Stimulated activated CD8-positive, alpha-beta memory T cell treated with anti-CD3 and anti-CD28 coated beads, Interleukin-15, amount 100 ng/mL, for 4 hours (primary cell): ENCODE results near the gene RALGPS1.

Experiments
- DNase-seq, 2 donors: peaks; one replicate each; pipeline ENCODE4 v3.0.0-alpha.2; 2020; ENCODE audit warnings: low read depth in 2 of 2

RALGPS1 gene, protein sequence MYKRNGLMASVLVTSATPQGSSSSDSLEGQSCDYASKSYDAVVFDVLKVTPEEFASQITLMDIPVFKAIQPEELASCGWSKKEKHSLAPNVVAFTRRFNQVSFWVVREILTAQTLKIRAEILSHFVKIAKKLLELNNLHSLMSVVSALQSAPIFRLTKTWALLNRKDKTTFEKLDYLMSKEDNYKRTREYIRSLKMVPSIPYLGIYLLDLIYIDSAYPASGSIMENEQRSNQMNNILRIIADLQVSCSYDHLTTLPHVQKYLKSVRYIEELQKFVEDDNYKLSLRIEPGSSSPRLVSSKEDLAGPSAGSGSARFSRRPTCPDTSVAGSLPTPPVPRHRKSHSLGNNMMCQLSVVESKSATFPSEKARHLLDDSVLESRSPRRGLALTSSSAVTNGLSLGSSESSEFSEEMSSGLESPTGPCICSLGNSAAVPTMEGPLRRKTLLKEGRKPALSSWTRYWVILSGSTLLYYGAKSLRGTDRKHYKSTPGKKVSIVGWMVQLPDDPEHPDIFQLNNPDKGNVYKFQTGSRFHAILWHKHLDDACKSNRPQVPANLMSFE

DNA sequence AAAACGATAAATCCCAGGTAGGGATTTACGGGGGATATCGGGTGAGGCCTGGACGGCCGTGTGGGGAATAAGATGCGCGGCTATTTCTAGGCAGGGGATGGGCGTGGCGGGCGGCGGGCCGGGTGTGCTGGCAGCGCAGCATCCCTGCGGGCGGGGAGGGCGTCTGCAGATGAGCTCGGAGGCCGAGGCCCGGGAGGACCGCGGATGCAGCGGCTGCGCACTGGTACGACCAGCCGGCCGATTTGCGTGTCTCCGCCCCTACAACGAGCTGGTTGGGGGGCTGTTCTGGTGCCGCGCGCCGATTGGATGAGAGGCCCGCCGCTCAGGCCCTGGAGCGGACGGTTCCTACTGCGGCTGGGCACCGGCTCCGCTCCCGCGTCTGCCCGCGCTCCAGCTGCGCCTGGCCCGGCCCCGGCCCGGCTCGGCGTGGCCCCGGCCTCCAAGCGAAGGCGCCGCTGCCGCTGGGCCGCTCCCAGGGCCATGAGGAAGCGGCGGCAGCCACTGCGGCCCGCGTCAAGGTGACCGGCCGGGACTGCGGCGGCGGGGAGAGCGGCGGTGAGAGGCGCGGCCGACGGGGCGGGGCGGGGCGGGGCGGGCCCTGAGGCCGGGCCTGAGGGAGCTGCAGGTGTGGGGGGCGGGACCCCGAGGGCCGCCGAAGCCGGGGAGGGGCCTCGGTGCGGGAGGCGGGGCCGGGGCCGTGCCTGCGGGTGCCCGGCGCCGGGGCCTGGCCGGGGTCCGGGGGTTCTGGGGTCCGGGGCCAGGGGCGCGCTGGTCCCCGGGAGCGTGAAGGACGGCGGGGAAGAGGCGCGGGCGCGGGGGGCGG, at the start of gene RALGPS1:
RALGPS1 (plus strand) TSS at position 325 of the 823 bp plus-strand sequence. CDS start 47,508 bp downstream, outside the sequence.
- DNase-seq: peak; percentile 73 to 82

DNA sequence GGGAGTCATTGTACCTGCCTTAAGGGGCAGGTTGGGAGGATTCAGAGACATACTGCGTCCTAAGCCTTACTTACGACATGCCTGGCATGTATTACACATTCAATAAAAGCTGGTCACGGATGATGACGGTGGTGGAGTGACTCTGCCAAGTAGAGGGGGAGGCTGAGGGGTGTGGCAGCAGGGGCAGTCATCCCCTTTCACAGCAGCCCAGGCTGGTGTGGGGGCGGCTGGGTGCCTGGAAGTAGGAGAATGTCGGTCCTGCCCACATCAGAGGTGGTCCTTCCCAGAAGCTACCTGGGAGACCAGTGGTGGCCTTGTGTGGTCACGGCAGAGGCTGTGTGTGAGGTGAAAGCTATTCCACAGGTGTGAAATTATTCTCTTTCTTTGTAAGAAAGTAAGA, 45.2 kb upstream of the RALGPS1 start:
- DNase-seq: no peak

DNA sequence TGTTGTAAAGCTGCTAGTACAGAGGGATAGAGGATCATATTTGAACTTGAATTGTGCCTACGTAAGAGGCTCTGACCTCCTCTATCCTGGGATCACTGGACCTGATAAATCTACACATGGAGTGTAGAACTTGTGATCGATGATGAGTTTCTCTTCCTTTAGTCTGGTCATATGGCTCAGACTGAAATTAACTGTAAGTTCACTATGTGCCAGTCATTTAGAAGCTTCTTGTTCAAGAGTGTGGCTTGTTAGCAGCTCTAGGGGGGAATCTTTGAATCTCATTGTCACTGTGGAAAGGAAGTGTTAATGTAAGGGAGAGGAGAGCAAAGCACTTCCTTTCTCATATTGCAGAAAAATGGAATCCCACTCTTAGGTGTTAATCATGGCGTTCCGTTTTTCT, 42.1 kb upstream of the RALGPS1 start:
- no peak for DNase-seq

DNA sequence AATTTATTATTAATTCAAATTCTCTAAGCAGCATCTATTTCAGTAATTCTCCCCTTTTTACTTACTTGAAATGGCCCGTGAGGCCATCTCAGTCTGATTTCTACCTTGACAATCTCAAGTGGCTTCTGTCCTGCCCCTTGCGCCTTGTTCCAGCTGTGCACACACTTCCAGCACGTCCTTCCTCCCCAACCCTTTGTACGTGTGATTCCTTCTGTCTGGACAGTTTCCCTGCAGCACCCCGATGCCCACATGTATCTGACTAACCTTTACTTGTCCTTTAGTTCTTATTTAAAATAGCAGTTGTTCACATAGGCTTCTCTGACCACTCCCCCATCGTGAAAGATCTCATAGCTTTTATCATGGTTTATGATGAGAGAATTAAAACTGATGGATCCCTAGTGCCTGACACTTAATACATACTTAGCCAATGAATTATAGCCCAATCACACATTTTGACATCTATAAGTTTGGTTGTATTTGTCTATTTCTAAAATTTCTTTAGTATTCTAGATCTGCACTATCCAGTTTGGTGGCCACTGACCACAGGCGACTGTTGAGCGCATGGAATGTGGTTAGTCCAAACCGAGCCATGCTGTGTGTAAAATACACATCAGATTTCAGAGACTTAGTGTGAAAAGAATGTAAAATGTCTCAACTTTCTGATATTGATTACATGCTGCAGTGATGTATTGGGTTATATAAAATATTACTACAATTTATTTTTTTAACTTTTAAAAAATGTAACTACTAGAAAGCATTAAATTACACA, 39.9 kb upstream of the RALGPS1 start:
- no peak for DNase-seq

DNA sequence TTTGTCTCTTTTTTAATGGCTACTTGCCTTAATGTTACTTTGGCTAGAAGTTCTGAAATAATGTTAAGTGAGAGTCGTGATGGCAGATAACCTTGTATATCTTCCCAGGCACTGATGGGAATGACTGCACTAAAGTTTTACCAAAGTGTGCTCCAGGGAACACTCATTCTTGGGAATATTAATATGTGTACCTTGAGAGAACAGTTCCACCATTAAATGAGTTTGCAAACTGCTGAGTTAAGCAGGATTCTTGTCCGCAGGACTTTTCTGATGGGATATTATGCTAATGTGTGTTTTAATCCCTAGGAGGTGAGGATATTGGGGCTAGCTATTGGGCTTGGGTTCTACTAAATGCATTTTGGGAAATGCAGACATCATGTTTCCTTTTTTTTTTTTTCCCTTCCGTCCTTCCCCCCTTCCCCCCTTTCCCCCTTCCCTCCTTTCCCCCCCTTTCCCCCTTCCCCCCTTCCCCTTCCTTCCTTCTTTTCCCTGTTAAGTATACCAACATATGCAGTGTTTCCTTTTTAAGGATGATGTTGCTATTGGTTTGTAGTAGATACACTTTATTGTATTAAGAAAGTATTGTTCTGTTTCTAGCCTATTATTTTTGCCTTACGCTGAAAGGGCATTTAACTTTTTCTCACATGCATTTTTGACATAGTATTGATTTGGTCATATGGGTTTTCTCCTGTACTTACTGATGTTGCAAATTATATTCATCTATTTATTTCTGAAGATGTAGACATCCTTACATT, 38.6 kb upstream of the RALGPS1 start:
- DNase-seq: no peak

DNA sequence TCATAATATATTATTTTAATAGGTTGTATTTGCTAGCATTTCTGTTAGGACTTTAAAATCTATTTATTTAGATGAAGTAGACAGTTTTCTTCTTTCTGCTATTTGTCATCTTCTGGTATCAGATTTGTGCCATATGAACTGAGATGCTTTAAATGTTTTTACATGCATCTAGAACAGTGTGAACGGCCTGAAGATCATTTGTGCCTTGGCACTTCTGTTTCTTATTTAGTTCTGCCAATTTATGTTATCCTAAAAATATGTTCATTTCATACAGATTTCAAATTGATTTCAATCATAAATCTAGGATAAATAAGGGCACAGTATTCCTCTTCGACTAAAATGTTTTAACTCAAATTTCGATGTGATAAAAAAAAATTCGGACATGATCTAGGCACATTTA, 38.1 kb upstream of the RALGPS1 start:
- DNase-seq: no peak

DNA sequence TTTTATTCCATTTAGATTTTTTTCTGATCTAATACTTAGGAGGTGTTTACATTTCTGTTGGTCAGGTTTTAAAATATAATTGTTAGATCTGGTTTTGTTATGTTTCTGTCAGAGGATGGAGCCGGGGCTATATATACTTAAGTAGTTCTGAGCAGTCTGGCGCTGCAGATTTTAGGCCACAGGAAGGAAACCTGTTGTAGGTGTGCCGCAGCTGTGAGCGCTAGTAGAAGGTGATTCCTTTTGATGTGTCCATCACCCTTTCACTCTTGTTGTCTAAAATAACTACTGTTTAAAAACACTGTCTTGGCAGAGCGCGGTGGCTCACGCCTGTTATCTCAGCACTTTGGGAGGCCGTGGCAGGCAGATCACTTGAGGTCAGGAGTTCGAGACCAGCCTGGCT, 37.2 kb upstream of the RALGPS1 start:
- DNase-seq: no peak

DNA sequence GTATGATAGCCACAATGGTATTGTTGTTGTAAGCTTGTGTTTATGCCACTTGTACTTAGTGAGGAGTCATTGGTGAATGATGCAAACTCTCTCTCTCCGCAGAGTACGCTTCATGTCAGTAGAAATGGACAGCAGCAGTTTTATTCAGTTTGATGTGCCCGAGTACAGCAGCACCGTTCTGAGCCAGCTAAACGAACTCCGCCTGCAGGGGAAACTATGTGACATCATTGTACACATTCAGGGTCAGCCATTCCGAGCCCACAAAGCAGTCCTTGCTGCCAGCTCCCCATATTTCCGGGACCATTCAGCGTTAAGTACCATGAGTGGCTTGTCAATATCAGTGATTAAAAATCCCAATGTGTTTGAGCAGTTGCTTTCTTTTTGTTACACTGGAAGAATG, 35.3 kb upstream of the RALGPS1 start:
- DNase-seq: no peak

DNA sequence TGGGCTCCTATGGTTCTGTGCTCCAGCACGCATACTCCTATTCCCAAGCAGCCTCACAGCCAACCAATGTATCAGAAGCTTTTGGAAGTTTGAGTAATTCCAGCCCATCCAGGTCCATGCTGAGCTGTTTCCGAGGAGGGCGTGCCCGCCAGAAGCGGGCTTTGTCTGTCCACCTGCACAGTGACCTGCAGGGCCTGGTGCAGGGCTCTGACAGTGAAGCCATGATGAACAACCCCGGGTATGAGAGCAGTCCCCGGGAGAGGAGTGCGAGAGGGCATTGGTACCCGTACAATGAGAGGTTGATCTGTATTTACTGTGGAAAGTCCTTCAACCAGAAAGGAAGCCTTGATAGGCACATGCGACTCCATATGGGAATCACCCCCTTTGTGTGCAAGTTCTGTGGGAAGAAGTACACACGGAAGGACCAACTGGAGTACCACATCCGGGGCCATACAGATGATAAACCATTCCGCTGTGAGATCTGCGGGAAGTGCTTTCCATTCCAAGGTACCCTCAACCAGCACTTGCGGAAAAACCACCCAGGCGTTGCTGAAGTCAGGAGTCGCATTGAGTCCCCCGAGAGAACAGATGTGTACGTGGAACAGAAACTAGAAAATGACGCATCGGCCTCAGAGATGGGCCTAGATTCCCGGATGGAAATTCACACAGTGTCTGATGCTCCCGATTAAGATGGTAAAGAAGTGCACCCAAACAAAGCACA, 34.2 kb upstream of the RALGPS1 start:
- no peak for DNase-seq

DNA sequence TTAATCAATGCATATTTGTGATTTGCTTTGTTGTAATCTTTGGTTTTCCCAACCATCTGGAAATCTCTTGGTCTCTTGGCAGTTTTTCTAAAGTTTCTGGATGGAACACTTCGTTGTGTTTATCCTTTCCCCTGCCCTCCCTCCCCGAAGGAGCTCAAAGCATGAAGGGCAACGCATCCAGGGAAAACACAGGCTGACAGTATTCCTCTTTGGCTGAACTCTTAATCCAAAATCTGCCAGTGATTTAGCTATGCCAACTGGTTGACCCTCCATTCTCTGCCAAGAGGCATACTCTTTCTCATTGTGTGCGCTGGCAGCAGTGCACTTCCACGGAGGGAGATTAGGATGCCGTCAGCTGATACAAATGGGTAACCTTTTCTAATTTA, 33.6 kb upstream of the RALGPS1 start:
- no peak for DNase-seq

DNA sequence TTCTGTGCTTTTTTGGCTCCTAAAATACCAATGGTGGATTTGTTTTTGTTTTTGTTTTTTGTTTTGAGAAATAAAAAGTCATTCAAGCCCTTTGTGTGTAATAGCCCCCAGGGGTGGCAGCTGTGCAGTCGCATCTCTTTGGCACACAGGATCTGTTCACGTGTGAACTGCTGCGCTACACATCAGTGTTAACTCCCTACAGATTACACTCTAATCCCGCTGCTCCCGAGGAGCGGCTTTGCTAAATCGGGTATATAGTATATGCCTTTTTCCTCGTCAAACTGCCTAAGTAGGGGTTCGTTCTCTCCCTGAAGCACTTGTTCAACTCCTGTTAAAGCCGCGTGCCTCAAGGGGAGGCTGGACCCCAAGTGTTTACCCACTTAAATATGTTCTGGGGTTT, 31.8 kb upstream of the RALGPS1 start:
- no peak for DNase-seq

DNA sequence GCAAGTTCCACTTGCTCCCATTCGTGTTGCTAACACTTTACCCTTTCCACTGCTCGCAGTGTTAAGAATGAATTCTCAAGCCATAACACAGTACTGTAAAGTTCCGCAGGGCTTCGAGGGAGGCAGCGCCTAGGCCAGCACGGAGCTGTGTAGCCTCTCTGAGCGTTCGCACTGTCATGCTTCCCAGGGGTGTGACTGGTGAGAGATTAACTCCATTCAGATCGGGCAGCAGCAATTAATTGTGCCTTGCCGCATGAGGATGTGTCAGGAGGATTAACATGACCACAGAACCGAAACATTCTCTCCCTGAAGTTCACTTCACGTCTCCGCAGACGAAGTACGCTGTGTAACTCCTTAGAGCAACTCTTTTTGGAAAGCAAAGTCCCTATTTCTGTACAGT, 30.9 kb upstream of the RALGPS1 start:
- no peak for DNase-seq

DNA sequence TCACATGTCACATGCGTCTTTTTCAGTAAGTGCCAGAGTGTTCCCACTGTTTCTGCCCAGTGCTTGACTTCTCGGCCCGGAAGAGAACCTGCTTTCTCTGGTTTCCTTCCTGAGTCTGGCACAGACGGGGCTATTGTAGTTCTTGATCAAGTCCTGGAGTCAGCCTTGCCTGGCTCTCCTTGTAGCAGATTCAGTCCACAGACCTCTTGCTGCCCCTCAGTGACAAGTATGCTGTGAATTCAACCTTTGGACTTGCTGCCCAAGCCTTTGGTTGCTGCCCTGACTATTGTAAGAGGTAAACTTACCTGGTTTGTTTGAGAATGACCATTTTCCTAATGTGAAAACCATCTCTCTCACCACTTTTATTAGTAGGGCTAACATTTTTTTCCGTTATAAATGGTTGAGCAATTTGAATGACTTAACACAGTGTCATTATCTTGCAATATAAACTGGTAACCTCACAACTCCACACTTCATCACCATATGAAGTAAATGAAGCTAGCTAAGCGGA, 29.4 kb upstream of the RALGPS1 start:
- DNase-seq: no peak

DNA sequence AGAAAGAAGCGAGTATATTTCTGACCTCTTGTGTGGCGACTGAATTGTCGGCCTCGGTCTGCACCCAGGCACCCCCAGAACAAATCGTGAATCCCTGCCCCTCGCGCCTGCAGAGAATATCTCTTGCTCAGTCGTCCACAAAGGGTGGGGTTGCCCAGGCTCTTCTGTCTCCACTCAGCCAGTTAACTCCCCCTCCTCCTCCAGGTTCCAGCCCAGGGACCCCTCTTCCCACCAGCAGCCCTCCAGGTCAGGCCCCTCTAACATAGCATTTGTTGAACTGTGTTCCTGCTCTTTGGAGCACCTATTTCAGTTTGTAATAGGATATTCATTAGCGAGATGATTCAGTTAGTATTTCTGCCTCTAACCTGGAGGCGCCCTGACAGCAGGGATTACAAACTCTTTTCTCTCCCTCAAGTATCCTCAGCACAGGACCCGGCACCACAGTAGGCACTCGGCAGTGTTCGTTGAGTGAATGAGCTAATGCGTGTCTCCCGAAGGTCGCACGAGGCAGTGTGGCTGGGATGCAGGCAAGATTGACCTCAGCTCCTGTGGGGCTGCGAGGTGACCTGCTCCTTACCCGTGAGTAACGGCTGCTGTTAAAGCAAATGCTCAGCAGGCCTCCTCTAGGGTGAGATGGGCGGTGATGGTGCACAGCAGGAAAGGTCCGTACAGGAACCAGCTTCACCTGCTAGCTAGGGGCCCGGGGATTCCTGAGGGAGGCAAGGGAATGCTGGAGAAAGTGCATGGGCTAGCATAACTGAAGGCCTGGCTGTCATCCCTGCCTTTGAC, 28.4 kb upstream of the RALGPS1 start:
- DNase-seq: no peak

DNA sequence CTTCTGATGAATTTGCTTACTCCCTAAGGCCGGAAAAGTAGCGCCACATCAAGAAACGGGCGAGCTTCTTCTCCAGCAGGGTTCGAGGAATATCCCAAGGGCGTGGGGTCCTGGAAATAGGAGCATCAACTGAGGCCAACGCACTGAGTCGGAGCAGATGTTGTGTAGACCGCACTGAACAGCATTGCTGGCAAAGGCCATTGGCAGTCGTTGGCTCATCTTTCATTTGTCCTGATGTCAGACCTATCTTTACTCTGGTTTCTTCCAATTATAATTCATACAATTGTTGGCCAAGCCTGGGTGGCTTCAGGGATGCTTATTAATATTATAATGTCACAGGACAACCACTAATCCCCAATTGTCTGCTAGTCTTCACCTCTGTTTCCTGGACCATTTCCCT, 27.7 kb upstream of the RALGPS1 start:
- DNase-seq: no peak

DNA sequence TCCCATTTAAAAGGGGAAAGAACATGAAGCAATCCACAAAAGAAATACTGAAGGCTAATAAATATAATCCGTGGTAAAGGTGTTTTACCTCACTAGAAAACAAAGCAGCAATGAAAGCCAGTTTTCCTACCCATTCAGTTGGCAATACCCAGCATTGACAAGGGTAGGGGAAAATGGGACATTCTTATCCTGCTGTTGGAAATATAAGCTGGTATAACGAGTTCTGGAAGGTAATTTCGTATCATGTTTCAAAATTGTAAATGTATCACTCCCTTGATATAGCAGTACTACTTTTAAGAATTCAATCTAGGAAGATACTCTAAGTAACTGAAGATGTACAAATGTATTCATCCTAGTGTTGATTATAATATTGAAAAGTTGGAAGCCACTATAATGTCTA, 22.9 kb upstream of the RALGPS1 start:
- no peak for DNase-seq

DNA sequence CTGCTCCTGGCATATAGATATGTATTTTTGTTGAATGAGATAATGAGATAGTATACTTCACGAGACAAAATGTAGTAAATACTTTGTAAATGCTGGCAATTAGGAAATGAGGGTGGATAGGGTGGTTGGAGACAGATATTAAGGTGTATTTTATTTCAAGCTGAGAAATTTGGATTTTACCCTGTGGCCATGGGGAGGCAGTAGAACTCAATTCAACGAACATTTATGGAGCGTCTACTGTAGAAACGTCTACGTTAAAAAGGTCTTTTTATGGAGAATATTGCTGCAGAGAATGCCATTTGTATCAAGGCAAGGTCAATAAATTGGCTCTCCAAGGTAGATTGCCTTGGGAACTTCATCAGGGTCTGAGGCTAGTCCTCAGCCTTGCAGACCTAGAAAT, 21.5 kb upstream of the RALGPS1 start:
- no peak for DNase-seq

DNA sequence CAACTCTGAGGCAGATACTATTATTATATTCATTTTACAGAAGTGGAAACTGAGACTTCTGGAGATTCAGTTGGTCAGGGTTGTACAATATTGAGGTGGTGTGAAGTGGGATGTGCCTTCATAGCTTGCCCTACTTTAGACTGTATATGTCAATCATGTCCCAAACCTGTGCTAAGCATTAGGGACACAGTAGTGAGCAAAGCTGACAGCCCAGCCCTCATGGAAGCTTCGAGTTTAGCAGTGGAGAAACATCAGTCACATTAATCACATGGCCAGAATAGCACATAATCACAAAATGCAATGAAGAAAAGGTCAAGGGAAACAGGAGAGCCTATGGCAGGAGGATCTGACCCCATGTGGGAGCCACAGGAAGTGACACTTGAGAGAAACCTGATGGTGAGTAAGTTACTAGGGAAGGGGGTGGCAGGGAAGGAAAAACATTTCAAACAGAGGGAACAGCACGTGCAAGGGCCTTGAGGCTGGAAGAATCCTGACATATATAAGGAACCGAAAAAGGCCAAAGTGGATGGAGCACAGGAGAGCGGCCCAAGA, 20.5 kb upstream of the RALGPS1 start:
- DNase-seq: no peak

DNA sequence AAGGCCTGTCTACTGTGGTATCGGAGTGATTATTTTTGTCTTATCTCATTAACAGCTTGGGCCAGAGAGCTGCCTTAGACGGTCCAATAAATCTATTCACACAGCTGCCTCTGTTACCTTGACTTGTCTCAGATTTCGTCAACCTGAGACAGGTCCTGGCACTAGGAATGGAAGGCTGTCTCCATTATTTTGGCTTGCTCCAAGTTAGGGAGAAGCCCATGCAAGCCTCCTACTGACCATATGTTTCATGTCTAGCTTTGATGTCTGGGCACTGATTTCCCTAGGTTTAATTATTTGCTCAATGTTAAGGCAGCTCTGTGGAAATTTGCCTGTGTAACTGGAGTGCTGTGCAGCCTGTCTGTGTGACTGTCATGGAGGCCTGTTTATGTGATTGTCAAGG, 12.4 kb upstream of the RALGPS1 start:
- DNase-seq: no peak
